ENCODE measurements around the gene FILIP1L.

Gene FILIP1L

GRCh38 chr3:99873269-99874102 is 240.8 kb downstream of the FILIP1L start:
- H3K4me2 ChIP-seq (ENCODE audit: low read depth, low read length, poor library complexity, severe bottlenecking), result no peak overlapping the region
- no peaks in the 10 kb centered on the region for H3K9me3 ChIP-seq (ENCODE audit: insufficient read depth, low read length)
- no peaks in the 10 kb centered on the region for H3K79me2 ChIP-seq (ENCODE audit: insufficient read depth, low read length)
- no peak overlapping the region for H3K4me3 ChIP-seq (ENCODE audit: insufficient read depth, low read length, poor library complexity, severe bottlenecking)
- H3K9ac ChIP-seq (ENCODE audit: low read length), result no peak overlapping the region
- H3K27ac ChIP-seq (ENCODE audit: low read depth, low read length), result no peak overlapping the region
- peaks cover 30% of the 10 kb centered on the region; the same call in 1 of the 2 replicates for H4K20me1 ChIP-seq (ENCODE audit: low read depth, low read length)
- peaks cover 9% of the 10 kb centered on the region; the same call in 1 of the 2 replicates for H3F3A ChIP-seq (ENCODE audit: insufficient read depth)
- no peaks in the 10 kb centered on the region for H3K27me3 ChIP-seq (ENCODE audit: low read length)
- no peak overlapping the region for H2AFZ ChIP-seq (ENCODE audit: low read depth, low read length, severe bottlenecking)
- no peaks in the 10 kb centered on the region for H3K9me2 ChIP-seq (replicated peaks; ENCODE audit: insufficient read depth, low read length)
- TF ChIP-seq EZH2phosphoT487 (conservative IDR thresholded peaks at IDR 0.05; ENCODE audit: low read length), result no peak
- TF ChIP-seq CTCF (IDR thresholded peaks at IDR 0.05; ENCODE audit: insufficient read depth, low read length, poor library complexity, severe bottlenecking), result no peak
- H3K36me3 ChIP-seq (ENCODE audit: low read length), result no peaks in the 10 kb centered on the region

GRCh38 chr3:99872923-99873254 is 241.4 kb downstream of the FILIP1L start:
- Histone ChIP-seq H3K4me2 (ENCODE audit: low read depth, low read length, poor library complexity, severe bottlenecking) (no peak overlapping the region), H3K79me2 (ENCODE audit: insufficient read depth, low read length) (no peaks in the 10 kb centered on the region), H3K9me2 (replicated peaks; ENCODE audit: insufficient read depth, low read length) (no peaks in the 10 kb centered on the region), H2AFZ (ENCODE audit: low read depth, low read length, severe bottlenecking) (no peak overlapping the region), H3K9ac (ENCODE audit: low read length) (no peak overlapping the region), H3K36me3 (ENCODE audit: low read length) (no peaks in the 10 kb centered on the region), H3F3A (ENCODE audit: insufficient read depth) (peaks cover 9% of the 10 kb centered on the region; the same call in 1 of the 2 replicates), H3K27ac (ENCODE audit: low read depth, low read length) (no peak overlapping the region), H3K4me3 (ENCODE audit: insufficient read depth, low read length, poor library complexity, severe bottlenecking) (no peak overlapping the region), H4K20me1 (ENCODE audit: low read depth, low read length) (peaks cover 27% of the 10 kb centered on the region; the same call in 1 of the 2 replicates), H3K27me3 (ENCODE audit: low read length) (no peaks in the 10 kb centered on the region), H3K9me3 (ENCODE audit: insufficient read depth, low read length) (no peaks in the 10 kb centered on the region)
- no peak for TF ChIP-seq EZH2phosphoT487 (conservative IDR thresholded peaks at IDR 0.05; ENCODE audit: low read length)
- no peak for TF ChIP-seq CTCF (IDR thresholded peaks at IDR 0.05; ENCODE audit: insufficient read depth, low read length, poor library complexity, severe bottlenecking)

GRCh38 chr3:99871231-99872045 is 242.9 kb downstream of the FILIP1L start:
- H3K36me3 ChIP-seq (ENCODE audit: low read length), result no peaks in the 10 kb centered on the region
- no peak overlapping the region for H3K4me2 ChIP-seq (ENCODE audit: low read depth, low read length, poor library complexity, severe bottlenecking)
- H3K27ac ChIP-seq (ENCODE audit: low read depth, low read length), result no peak overlapping the region
- H3K79me2 ChIP-seq (ENCODE audit: insufficient read depth, low read length), result no peaks in the 10 kb centered on the region
- H2AFZ ChIP-seq (ENCODE audit: low read depth, low read length, severe bottlenecking), result no peak overlapping the region
- no peaks in the 10 kb centered on the region for H3K27me3 ChIP-seq (ENCODE audit: low read length)
- peaks cover 17% of the 10 kb centered on the region; the same call in 1 of the 2 replicates for H4K20me1 ChIP-seq (ENCODE audit: low read depth, low read length)
- H3K9me3 ChIP-seq (ENCODE audit: insufficient read depth, low read length), result no peaks in the 10 kb centered on the region
- H3F3A ChIP-seq (ENCODE audit: insufficient read depth), result 0 out of 2 replicates have a peak, but pooled peaks cover 2% of the 10 kb centered on the region
- H3K9ac ChIP-seq (ENCODE audit: low read length), result no peak overlapping the region
- no peaks in the 10 kb centered on the region for H3K9me2 ChIP-seq (replicated peaks; ENCODE audit: insufficient read depth, low read length)
- TF ChIP-seq EZH2phosphoT487 (conservative IDR thresholded peaks at IDR 0.05; ENCODE audit: low read length) (no peak), CTCF (IDR thresholded peaks at IDR 0.05; ENCODE audit: insufficient read depth, low read length, poor library complexity, severe bottlenecking) (no peak)
- no peak overlapping the region for H3K4me3 ChIP-seq (ENCODE audit: insufficient read depth, low read length, poor library complexity, severe bottlenecking)
